GM12865 (cell line): Measurements from ENCODE around the gene TH.

ENCODE experiments used
- DNase-seq: peaks from one replicate; pipeline ENCODE4 v3.0.0; 2010; ENCODE audit warnings: low read depth
- H3K4me3 ChIP-seq: 2 replicates; pipeline ENCODE4 v1.5.1; 2011; ENCODE audit warnings: mild to moderate bottlenecking, low read depth, low read length, control low read depth
- CTCF ChIP-seq: IDR thresholded peaks from 2 replicates; pipeline ENCODE4 v1.5.1; 2011; ENCODE audit warnings: low read length, control low read depth, low read depth, inconsistent platforms; ENCODE audit not compliant: insufficient read depth; ENCODE audit errors: missing control alignments

The TH gene

DNA sequence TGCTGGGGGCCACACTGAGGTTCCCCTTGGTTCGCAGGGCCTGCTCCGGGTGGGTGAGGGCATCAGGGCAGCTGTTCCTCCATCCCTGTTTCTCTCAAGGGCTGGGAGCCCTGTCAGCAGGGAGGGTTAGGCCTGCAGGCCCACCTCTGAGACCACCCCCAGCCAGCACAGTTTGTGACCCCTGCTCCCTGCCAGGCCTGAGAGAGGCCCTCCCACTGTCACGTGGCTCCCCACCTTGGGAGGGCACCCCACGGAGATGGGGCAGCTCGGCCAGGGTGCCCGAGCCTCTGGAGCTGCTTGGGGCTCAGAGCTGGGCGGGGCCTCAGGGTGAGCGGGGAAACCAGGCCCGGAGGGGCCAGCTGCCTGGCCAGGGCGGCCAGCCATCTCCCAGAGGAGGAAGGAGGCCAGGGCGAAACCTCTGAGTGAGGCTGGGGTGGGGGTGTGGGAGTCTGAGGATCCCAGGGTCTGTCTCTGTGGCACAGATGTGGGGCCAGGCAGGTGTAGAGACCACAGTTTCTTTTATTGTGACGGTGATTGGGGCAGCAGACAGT is 8.1 kb downstream of the TH start:
- no peak overlapping the region for H3K4me3 ChIP-seq
- no peak for TF ChIP-seq CTCF
- DNase-seq = no peak

GRCh38 chr11:2160736-2161259 is 10.8 kb downstream of the TH start, which contains the start of gene INS:
Gene INS (minus strand): TSS chr11:2161209. CDS start chr11:2160971, 238 bp downstream.
- TF ChIP-seq CTCF = no peak
- no peak within 1 kb of the TSS for H3K4me3 ChIP-seq
- no peak for DNase-seq

GRCh38 chr11:2159536-2160413 is 11.8 kb downstream of the TH start:
- no peak overlapping the region for H3K4me3 ChIP-seq
- DNase-seq = no peak
- no peak for TF ChIP-seq CTCF

- no peak for TF ChIP-seq CTCF
- H3K4me3 ChIP-seq = no peak overlapping the region
- no peak for DNase-seq
Measured at GRCh38 chr11:2158966-2159365, 12.6 kb downstream of the TH start.

- TF ChIP-seq CTCF = no peak
- DNase-seq = no peak
- H3K4me3 ChIP-seq = no peak overlapping the region
Measured at GRCh38 chr11:2158296-2158737, 13.3 kb downstream of the TH start.

- no peak overlapping the region for H3K4me3 ChIP-seq
- no peak for DNase-seq
- TF ChIP-seq CTCF = no peak
Measured at GRCh38 chr11:2157294-2158040, 14.1 kb downstream of the TH start.
